HuH-7.5 (cell line): ENCODE data around the gene COL5A2.
A peak's percentile ranks its signal among the peaks of the same experiment; 100 is the strongest.

ENCODE experiments used
- DNase-seq: peaks from one replicate; pipeline ENCODE4 v3.0.0; 2011; ENCODE audit warnings: low spot score

The COL5A2 gene

GRCh38 chr2:189048189-189048588, 131.4 kb downstream of the COL5A2 start:
- no peak for DNase-seq

DNA sequence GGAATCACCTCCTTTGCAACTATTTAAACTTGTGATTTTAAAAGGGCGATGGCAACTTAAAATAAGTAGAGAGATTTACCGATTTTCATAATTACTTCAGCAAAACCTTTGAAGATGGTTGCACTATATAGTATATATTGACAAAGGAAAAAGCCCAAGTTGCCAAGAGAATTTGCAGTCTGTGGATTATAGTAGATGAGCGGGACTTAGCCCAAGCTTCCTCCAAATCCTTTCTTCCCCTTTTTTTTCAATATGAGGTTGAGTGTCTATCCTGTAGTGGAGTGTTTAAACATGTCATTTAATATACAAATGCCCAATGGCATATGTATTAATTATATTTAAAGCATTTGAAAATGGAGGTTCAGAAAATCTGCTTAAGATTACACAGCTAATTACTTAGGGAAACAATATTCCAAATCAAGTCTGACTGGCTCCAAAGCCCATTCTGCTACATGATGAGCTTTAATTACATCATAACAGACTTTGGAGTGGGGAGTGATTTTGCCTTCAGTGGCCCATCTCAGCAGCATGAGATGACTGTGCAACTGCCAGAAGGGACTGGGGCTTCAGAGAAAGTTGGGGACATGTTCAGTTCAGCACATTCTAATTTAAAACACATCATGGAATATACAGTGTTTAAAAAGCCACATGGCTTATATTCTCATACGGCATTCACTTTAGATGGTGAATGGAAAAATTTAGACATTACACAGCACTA, 132.2 kb downstream of the COL5A2 start:
- DNase-seq = no peak

GRCh38 chr2:189046320-189046719, 133.2 kb downstream of the COL5A2 start:
- no peak for DNase-seq

DNA sequence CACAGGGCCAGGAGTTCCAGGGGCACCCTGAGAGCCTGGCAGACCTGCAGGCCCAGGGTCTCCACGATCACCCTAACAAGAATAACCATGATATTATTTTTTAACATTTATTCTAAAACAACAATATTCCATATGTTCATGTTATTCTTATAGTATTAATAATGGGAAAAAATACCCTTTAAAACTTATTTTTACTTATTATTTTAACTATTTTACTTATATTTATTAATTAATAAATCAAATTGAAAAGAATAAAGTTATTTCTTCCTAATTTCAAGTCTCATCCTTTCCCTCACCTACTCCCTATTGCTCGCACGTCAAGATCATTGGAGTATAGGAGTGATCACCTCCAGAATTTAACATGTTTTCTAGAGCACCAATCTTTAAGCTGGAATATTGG, 133.7 kb downstream of the COL5A2 start:
- no peak for DNase-seq

DNA sequence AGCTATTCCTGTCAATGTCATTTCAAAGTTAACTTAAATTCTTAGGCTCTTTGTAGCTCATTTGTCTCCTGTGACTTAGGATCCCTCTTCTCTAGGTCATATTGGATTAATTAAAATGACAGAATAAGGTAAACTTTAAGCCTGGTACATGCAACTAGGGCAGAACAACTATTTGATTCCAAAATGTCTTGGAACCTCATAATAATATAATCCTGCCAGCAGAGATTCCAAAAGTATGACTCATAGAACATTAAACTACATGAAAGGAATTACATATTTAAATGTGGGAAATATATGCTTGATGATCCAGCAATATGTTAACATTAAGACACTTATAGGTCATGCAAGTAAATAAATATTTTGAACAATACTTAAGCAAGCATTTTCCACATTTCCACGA, 142.0 kb downstream of the COL5A2 start:
- DNase-seq = no peak

DNA sequence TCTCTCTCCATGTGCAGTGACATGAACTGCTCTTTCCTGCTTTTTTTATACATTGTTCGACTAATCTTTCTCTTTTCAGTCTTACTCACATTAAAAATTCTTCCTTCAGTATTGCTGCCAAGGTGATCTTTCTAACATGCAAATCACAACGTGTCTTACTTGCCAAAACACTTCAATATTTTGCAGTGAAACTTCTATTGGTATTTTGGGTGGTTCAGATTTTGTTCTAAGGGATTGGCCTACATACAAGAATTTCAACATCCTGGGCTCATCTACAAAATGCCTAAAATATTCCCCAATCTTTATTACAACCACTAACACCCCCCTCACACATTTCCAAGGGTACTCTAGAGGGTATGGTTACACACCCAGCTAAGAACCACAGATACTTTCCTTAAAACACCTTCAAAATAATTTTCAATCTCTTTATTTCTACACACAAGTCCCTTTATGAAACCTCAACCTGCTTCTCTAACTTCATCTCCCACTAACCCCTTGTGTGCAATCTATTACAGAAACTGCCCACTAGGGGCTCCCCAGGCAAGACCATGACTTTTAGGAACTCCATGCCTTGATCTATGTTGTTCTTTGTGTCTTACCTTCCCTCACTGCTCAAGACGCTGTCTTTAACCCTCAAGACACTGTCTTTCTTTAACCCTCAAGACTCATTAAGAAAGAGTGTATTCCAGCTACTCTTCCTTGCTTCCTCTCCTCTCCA, 154.5 kb downstream of the COL5A2 start:
- DNase-seq = peak; percentile 7

GRCh38 chr2:189022492-189022891, 157.1 kb downstream of the COL5A2 start:
- no peak for DNase-seq

DNA sequence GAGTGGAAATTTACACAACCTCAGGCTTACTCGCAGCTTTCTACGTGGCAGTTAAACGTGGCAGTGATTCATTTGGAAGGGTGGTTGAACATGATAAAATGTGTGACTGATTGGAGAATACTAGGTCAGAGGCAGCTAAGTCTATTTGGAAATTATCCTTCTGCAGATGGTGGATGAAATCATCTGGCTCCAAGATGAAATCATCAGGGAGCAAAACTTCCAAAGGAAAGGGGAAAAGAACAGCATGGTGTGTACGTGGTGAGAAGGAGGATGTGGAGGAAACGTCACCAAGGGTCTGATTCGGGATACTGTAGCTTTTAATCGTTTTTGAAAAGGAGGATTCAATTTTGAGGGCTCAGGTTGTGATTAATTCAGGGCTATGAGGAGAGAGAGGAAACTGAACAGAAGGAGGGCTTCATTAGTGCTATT, 157.5 kb downstream of the COL5A2 start:
- DNase-seq = no peak

GRCh38 chr2:189020179-189020578, 159.4 kb downstream of the COL5A2 start:
- DNase-seq = no peak

DNA sequence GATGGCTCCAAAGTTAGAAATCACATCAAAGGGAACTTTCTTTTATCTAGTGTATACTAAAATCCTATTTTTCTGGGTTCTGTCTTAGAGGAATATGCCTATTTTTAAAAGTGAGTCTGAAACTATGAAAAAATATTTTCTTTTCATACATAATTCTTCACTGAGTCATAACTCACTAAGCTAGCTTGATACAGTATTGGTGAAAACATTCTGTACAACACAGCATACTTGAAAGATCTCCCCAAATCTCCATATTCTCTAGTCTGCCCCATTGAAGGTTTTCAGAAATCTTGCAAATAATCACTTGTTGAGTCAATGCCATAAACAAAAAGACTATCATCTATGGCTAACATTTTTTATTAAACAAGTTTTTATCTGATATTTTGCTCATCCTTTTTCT, 160.9 kb downstream of the COL5A2 start:
- no peak for DNase-seq

- no peak for DNase-seq
Measured at GRCh38 chr2:189016311-189016861, 163.2 kb downstream of the COL5A2 start.

GRCh38 chr2:189015359-189015758, 164.2 kb downstream of the COL5A2 start:
- no peak for DNase-seq

DNA sequence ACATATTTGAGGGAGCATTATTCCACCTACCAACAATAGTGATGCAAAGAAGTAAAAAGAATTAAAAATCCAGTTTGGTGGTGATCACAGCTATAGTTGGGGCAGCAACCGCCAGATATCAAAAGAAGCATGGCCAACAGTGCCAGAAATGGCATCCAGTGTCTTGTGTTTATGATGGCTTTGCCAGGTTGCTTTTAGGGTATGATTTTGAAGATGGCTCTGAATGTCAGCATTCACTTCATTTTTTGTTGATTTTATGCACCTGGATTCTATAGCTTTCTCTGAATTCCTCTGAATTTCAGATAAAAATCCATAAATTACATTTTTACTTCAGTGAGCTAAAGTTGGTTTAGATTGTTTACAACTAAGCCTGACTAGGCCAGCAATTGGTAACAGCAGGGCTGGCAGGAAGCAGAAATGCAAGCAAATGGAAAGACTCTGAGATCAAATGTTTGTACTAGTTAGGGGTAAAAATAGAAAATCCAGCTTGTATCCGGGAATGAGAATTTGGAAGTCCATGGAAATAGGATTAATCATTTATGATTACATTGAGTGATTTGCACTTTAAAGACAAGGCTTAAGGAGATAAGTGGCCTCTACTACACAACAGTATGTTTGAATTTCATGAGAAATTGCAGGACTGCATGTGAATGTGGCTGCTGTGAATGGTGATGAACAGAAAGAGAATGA, 165.0 kb downstream of the COL5A2 start:
- no peak for DNase-seq

GRCh38 chr2:189013671-189014448, 165.7 kb downstream of the COL5A2 start:
- DNase-seq = no peak

DNA sequence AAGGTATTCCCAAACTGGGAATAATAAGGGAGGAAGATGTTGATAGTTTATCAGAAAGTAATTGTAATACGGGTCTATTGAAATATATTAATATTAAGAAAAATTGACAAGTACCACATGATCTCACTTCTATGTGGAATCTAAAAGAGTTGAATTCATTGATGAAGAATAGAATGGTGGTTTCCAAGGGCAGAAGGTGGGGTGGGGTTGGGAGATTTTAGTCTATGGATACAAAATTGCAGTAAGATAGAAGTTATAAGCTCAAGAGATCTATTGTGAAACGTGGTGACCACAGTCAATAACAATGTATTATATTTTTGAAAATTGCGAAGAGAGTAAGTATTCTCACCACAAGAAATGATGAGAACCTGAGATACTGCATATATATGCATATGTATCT, 166.5 kb downstream of the COL5A2 start:
- DNase-seq = no peak

GRCh38 chr2:189012351-189012750, 167.2 kb downstream of the COL5A2 start:
- no peak for DNase-seq

DNA sequence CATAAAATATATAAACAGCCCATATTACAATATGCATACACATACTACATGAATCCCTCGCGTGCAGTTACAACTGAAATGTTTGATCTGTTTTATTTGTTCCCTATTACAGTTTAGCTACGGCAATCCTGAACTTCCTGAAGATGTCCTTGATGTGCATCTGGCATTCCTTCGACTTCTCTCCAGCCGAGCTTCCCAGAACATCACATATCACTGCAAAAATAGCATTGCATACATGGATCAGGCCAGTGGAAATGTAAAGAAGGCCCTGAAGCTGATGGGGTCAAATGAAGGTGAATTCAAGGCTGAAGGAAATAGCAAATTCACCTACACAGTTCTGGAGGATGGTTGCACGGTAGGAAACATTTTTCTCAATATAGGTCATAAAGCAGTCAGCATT, 169.0 kb downstream of the COL5A2 start:
- DNase-seq = no peak

DNA sequence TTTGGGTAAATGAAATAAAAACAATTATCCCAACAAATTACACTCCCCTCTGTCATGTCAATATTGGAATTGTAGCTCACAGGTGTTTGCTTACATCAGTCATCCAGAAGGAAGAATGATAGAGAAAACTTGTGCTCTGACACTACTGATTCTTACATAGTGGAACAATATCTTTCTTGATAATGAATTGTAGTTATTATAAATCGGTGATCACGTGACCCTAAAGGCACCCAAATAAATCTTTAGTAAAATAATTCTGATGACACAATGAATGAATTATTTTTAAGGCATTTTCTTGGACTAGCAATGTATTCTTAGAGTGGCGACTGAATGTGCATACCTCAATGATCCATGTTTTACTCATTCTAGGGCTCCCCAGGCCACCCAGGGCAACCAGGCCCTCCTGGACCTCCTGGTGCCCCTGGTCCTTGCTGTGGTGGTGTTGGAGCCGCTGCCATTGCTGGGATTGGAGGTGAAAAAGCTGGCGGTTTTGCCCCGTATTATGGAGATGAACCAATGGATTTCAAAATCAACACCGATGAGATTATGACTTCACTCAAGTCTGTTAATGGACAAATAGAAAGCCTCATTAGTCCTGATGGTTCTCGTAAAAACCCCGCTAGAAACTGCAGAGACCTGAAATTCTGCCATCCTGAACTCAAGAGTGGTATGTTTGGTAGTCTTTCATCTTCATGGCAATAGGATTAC, 170.9 kb downstream of the COL5A2 start:
- DNase-seq = no peak

GRCh38 chr2:189002079-189002478, 177.5 kb downstream of the COL5A2 start:
- DNase-seq = no peak

DNA sequence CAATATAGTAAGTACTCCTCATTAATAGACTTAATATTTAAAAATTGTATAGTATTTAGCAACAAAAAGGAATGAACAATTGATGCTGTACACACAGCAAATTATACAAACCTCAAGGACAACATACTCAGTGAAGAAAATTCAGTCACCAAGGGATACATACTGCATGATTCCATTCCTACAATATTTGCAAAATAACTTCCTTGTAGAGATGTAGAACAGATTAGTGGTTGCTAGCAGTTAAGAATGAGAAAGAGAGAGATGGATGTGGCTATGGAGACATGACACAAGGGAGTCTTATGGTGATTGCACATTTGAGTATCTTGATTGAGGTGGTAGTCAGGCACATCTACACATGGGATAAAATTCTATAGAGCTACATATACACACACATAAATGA, 179.3 kb downstream of the COL5A2 start:
- no peak for DNase-seq

- DNase-seq = no peak
Measured at GRCh38 chr2:188997263-188997662, 182.3 kb downstream of the COL5A2 start.
